SIG-M5 treated with dmso at 0.1 percent for 504 hours (cell line): ENCODE data around the gene PPP2R2D.

Experiments used
- DNase-seq: peaks from one replicate; lab custom pipeline; 2025; ENCODE audit not compliant: unreplicated experiment; lab: John Stamatoyannopoulos, UW

Gene PPP2R2D

GRCh38 chr10:131926743-131927595 is 26.2 kb downstream of the PPP2R2D start:
- no peak for DNase-seq

DNA sequence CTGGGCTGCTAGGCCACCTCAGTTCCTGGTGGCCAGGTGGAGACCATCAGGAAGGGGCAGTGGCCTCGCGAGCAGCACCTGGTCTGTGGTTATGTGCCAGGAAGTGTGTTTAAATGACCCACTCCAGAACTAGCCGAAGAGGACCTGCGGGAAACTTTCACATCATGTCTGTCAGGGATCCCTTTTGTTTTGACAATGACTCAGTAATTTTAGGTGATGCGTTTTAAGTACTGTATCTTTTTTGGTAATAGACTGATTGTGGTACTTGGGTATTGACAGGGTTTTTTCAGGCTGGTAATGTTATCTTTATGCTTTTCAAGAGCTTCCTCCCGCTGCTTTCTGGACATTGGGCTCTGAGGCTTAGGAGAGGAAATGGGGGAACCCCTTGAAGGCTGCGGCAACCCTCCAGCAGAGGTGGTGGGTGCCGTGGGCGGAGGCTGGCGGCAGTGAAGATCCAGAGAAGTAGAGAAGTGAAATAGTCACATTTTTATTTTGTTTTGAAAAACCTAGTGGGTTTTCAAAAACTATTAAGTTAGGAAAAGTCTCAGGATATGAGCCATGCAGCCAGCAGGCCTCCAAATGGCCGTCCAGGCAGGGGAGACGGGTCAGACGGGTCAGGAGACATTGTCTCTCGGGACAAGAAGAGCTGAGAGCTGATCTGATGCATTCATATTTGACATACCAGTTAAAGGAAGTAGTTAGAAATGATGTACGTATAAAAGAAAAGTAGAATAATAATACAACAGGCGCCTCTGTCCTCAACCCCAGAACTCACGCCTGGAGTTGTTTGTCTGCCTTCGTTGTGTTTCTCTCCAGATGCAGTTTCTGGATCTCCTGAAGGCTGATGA is 27.7 kb downstream of the PPP2R2D start:
- no peak for DNase-seq

DNA sequence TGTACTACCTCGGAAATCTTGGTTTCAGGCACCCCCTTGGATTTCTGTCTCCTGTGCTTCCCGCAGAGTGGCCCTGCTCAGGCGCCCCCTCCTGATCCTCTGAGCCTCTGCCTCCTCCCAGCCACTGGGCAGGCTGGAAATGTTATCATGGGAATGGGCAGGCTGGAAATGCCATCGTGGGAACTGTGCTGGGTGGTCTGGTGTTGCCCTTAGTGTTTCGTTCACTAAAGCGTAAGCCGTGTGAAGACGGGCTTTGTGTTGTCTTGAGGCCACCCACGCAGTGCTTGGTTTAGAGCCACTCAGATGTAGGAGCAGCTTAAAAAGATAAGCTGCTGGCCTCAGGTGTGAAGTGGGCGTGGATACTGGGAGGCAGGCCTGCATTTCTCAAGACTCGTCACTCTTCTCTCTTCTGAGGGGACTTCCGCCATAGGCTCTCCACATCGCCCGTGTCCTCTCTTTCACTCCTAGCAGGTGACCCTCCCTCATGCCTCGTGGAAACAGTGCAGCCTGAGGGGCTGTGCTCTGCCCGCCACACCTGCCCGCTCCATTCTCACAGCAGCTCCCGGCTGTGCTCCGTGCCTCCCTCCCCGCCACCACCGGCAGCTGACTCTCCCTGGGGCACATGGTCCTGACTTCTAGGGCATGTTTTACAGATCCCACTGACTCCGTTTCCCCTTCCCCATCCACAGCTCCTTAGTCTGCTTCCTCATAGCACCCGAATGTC is 28.5 kb downstream of the PPP2R2D start:
- DNase-seq: no peak

DNA sequence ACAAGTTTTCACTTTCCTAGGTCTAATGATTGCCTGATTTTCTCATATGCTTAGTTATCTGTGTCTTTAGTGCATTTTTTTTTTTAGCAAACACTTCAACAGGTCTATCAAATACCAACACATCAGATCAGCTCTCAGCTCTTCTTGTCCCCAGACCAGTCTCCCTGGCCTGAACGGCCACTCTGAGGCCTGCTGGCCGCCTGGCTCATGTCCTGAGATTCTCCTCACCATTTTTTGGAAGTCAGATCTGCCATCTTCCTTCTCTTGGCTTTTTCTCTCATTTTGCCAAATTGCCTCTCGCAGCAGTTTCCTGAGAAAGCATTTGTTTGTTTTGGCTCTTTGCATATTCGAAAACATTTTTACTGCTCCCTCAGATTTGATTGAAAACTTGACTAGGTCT is 29.3 kb downstream of the PPP2R2D start:
- no peak for DNase-seq

DNA sequence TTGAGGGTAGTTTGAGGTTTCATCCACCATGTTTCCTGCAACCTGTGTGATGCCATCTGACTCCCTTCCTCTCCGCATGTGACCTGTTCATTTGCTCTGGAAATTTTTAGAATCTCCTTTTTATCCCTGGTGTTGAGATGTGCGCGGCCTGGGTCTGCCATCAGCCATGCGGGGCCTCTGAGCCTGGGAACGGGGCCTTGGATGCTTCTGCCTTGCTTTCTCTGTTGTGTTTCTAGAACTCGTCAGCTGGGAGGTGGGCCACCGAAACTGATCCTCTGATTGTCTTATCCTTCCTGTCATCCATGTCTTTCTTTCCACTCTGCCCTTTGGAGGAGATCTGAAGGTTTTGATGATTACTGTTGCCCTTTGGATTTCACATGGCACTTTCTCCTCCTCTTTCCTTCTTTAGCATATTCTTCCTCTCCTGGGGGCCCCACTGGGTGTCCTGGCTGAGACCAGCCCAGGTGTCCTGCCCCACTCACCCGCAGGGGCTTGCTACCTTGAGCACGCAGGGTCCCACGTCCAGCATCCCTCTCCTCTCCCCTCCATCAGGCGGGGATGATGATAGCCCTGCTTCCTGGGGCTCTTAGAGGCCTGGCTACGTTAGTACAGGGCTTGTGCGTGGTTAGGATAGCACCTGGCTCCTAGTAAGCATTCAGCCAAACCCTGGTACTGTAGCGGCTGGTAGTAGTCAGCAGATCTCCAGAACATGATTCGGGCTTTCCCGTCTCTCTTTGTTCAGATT is 29.9 kb downstream of the PPP2R2D start:
- no peak for DNase-seq

DNA sequence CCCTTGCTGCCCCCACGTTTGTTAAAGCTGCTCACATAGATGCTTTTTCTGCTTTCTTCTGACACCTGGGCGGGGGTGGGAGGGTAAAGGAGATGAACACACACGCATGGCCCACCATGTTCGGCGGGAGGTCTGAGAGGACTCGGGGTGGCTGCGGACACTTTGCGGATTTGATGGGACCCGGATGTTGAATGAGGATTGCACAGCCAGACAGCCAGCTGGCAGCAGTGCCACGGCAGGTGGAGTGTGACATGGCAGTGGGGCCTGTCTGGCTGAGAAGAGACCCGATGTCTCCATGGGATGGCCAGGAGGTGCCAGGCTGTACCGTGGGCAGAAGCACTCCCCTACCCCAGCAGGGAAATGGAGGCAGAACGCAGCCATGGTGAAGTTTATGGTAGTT is 31.2 kb downstream of the PPP2R2D start:
- no peak for DNase-seq

- no peak for DNase-seq
Observed at GRCh38 chr10:131933016-131933695, 32.3 kb downstream of the PPP2R2D start.

DNA sequence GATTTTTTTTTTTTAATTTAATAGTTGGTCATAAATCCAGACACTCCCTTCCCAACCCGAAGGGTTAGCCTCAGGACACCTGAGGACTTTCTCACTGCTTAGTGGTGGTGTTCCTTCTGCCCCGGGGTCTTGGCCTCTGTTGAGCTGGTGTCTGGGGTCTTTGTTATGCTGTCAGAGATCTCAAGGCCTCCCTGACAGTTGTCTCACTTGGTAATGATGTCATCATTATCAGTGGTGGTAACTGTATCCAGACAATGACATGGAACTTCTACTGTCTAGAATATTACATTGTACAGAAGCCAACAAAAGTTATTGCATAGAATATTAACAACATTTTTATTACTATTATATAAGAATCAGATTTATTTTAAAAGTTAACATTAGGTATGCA is 32.9 kb downstream of the PPP2R2D start:
- no peak for DNase-seq

DNA sequence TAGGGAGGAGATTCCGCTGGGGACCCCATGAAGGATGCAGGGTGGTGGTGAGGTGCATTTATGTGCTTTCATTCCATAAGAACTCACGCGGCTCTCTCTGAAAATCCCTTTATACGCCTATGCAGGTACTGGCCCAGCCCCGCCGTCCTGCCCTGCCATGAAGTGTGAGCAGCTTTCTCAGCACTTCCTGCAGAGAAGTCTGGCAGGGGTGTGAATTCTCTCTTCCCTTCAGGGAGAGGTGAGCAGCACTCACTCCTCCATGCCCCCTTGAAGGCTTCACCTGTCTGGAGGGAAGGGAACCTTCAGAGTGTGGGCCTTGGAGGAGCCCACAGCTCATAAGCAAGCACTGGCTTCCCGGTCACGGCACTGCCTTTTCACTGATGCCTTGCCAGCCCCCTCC is 34.0 kb downstream of the PPP2R2D start:
- no peak for DNase-seq

DNA sequence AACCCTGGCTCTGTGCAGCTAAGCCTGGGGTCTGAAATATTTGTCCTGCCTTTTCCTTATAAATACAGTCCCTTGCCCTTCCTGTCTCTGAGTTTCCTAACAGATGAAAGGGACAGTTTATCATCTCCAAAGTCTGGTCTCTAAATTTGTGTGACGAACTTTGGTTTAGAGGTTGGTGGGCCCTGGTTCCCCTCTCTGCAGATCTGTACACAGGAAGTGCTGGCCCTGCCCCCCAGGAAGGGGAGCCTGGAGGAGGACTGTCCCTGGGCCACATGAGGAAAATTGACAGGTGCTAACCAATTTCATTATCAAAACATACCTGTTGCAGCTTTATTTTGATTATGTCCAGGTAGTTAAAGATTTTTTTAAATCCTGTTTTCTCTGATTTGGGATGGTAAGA is 34.5 kb downstream of the PPP2R2D start:
- DNase-seq: no peak

DNA sequence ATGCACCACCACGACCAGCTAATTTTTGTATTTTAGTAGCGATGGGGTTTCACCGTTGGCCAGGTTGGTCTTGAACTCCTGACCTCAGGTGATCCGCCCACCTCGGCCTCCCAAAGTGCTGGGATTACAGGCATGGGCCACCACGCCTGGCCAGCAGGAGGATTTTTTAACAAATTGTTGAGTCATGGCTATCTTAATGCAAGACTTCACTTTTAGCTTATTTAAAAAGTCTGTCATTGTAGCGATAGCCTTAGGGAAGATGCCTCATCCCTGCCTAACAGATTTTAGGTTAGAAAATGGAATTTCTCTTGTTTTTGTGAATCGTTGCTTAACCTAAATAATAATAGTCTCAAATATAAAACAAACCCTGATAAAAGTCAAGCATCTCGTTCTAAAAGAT is 35.5 kb downstream of the PPP2R2D start:
- DNase-seq: no peak

DNA sequence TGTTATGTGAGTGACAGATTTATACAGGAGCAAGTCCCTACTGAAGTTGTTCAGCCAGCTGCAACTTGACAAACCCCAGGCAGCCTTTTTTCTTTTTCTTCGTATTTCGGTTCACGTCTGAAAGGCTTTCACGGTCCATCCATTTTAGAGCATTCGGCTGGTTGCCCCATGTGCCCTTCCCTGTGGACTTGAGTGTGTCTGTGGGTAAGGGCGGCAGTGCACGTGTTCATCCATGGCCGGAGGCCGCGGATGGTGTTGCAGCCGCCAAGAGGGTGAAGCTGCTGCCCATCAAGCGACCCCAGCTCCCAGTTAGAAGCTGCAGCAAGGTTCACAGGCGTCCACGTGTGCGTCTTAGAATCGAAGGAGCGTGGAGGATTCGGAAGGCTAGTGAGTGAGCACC is 35.9 kb downstream of the PPP2R2D start:
- no peak for DNase-seq

GRCh38 chr10:131937836-131938235 is 37.0 kb downstream of the PPP2R2D start:
- no peak for DNase-seq

GRCh38 chr10:131938681-131939080 is 37.9 kb downstream of the PPP2R2D start:
- no peak for DNase-seq

GRCh38 chr10:131942455-131942854 is 41.6 kb downstream of the PPP2R2D start:
- DNase-seq: no peak

DNA sequence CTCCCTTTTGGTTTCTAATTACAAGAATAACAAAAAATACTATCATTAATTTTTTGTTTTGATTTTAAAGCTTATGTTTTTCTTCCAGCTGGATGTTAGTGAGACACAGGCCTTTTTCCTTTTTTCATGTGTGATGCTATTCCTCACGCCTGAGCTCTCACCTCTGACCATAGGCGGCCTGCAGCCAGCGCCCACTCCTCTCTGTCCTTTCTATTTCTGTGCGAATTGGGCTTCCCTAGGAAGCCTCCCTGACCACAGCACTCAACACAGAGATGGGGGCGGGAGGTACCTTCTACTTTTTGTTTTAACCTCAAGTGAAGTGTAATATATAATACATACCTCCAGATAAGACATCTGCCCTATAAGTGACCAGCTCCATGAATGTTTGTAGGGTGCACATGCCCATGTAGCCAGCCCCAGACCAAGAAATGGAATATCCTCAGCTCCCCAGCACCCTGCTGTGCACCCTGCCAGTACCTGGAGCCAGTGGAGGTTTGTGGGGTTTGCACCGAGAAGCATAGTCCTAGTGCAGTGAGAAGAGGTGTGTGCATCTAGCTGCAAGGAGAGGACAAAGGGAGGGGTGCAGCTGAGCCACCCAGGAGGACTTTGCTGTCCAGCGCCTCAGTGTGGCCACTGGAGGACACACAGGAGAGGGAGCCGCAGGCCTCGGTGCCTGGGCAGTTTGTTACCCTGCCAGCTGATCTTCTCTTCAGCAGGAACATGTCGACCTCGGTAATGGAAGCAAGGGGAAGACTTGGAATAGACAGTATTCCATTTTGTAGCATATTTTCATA is 42.4 kb downstream of the PPP2R2D start:
- no peak for DNase-seq

DNA sequence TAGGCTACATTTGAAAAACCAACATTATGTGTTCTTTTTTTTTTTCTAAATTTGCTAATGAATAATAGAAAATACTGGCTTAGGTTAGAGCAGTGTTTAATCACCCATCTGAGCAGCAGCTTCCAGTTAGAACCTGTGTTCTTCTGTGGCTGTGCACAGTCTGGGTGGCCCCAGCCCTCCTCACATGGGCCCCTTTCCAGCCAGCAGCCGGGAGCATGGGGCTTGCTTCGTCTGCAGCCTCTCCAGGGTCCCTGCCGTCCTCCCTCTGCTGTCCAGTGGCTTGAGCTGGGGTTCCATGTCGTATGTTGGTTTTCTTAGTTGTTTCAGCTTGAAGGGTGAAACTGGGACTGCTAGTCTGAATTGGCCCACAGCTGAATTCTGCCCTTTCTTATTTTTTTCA is 43.6 kb downstream of the PPP2R2D start:
- no peak for DNase-seq

DNA sequence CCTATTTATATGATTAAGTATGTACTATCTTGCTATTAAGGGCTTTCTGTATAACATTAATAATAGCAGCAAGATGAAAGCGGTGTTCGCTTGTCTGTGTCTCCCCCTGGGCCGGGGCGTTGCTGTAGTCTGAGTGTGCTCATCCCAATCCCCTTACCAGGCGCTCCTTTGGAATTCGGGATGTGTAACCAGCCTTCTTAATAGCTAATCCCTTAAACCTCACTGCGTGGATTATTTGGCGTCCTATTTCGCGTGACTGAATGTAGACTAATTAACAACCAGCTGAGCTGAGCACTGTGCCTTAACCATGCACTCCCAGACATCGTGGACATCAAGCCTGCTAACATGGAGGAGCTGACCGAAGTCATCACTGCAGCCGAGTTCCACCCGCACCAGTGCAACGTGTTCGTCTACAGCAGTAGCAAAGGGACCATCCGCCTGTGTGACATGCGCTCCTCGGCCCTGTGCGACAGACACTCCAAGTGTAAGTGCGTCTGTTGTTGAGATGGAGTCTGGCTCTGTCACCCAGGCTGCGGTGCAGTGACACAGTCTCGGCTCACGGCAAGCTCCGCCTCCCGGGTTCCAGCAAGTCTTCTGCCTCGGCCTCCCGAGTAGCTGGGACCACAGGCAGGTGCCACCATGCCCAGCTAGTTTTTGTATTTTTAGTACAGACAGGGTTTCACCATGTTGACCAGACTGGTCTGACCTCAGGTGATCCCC is 44.3 kb downstream of the PPP2R2D start:
- DNase-seq: no peak

- DNase-seq: no peak
Observed at GRCh38 chr10:131946321-131946751, 45.5 kb downstream of the PPP2R2D start.
